ENCODE results near the gene COA3.

GRCh38 chr17:42806249-42806648 is 7.7 kb upstream of the COA3 start:
- TF ChIP-seq FOXJ3 (CRISPR knock-in tag; IDR thresholded peaks at IDR 0.05; ENCODE audit: borderline replicate concordance) (no peak), JUN (CRISPR knock-in tag; IDR thresholded peaks at IDR 0.05) (no peak), SMAD4 (CRISPR knock-in tag; IDR thresholded peaks at IDR 0.05) (no peak), CREB1 (CRISPR knock-in tag; IDR thresholded peaks at IDR 0.05) (no peak)
